NT2/D1 (cell line): ENCODE measurements around the gene HLA-DPB1.

Source experiments
- YY1 ChIP-seq: IDR thresholded peaks from 2 replicates; pipeline ENCODE4 v1.6.1; 2011; ENCODE audit not compliant: insufficient read length, insufficient read depth
- ZNF274 ChIP-seq: IDR thresholded peaks from 2 replicates; pipeline ENCODE4 v1.6.1; 2011; ENCODE audit warnings: mild to moderate bottlenecking, low read depth, low read length

GRCh38 chr6:33036535-33036934, 39.3 kb upstream of the HLA-DPB1 start:
- no peak for TF ChIP-seq YY1
- TF ChIP-seq ZNF274, result no peak
